NB4 (cell line): ENCODE results near the gene DCTN3.

Experiments used
- POLR2A ChIP-seq: IDR thresholded peaks from 2 replicates; pipeline ENCODE4 v1.6.1; 2011; ENCODE audit warnings: mild to moderate bottlenecking; ENCODE audit not compliant: insufficient read length; ENCODE audit errors: extremely low read depth
- TF ChIP-seq, protein P1 (sequence below): IDR thresholded peaks from one replicate; pipeline ENCODE4 v1.5.1; 2012; ENCODE audit warnings: low read depth, low read length

DNA sequence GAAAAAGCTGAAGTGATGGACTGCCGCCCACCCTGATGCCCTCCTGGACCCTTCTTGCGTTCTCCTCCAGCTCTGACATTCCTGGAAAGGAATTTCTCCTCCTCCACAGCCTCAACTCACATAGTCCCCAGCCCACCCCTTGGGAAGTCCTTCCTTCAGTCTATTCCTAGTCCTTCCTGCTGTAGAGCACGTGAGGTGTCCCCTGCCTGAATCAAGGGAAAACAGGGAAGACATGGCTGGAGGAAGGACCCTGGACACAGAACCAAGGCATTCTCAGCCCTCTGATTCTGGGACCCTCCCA, 4.8 kb upstream of the DCTN3 start:
- TF ChIP-seq POLR2A, result no peak
- TF ChIP-seq, protein P1, sequence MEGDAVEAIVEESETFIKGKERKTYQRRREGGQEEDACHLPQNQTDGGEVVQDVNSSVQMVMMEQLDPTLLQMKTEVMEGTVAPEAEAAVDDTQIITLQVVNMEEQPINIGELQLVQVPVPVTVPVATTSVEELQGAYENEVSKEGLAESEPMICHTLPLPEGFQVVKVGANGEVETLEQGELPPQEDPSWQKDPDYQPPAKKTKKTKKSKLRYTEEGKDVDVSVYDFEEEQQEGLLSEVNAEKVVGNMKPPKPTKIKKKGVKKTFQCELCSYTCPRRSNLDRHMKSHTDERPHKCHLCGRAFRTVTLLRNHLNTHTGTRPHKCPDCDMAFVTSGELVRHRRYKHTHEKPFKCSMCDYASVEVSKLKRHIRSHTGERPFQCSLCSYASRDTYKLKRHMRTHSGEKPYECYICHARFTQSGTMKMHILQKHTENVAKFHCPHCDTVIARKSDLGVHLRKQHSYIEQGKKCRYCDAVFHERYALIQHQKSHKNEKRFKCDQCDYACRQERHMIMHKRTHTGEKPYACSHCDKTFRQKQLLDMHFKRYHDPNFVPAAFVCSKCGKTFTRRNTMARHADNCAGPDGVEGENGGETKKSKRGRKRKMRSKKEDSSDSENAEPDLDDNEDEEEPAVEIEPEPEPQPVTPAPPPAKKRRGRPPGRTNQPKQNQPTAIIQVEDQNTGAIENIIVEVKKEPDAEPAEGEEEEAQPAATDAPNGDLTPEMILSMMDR, result no peak
